ENCODE measurements around the gene EIF2AK2.

DNA sequence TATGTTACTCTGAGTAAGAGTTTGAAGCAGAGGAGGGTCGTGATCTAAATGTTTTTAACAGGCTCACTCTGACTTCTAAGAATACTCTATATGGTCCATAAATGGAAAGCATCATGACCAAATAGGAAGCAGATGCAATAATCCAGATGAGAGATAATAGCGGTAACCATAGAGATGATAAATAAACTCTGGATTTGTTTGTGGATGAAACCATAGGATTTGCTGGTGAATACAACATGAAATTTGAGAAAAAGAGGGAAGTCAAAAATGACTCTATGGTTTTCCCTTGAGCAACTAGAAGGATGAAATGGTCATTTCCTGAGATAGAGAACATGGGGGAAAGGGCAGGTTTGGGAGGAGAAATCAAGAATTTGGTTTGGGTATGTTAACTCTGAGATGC lies 76.5 kb downstream of the EIF2AK2 start:
- TF ChIP-seq POLR2A (IDR thresholded peaks at IDR 0.05; ENCODE audit: low read depth, low read length) (no peak), POLR2AphosphoS5 (IDR thresholded peaks at IDR 0.05; ENCODE audit: low read depth, low read length) (no peak), PAX5 (IDR thresholded peaks at IDR 0.05; ENCODE audit: insufficient read depth, low read length, severe bottlenecking) (no peak)
